HG03558 (cell line): ENCODE measurements around the gene KLHDC10.
"Not testable (repeated sequence)": the region's sequence is repeated elsewhere in the genome, so short reads cannot be mapped to it uniquely, and the experiment has no call there.

ENCODE experiments used
- ATAC-seq: cut with Tn5 transposase; IDR thresholded peaks from one replicate; pipeline ENCODE4 v1.9.1; 2021; ENCODE audit warnings: moderate number of reproducible peaks; ENCODE audit not compliant: unreplicated experiment; ENCODE audit errors: extremely low read depth

The KLHDC10 gene, protein sequence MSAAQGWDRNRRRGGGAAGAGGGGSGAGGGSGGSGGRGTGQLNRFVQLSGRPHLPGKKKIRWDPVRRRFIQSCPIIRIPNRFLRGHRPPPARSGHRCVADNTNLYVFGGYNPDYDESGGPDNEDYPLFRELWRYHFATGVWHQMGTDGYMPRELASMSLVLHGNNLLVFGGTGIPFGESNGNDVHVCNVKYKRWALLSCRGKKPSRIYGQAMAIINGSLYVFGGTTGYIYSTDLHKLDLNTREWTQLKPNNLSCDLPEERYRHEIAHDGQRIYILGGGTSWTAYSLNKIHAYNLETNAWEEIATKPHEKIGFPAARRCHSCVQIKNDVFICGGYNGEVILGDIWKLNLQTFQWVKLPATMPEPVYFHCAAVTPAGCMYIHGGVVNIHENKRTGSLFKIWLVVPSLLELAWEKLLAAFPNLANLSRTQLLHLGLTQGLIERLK

DNA sequence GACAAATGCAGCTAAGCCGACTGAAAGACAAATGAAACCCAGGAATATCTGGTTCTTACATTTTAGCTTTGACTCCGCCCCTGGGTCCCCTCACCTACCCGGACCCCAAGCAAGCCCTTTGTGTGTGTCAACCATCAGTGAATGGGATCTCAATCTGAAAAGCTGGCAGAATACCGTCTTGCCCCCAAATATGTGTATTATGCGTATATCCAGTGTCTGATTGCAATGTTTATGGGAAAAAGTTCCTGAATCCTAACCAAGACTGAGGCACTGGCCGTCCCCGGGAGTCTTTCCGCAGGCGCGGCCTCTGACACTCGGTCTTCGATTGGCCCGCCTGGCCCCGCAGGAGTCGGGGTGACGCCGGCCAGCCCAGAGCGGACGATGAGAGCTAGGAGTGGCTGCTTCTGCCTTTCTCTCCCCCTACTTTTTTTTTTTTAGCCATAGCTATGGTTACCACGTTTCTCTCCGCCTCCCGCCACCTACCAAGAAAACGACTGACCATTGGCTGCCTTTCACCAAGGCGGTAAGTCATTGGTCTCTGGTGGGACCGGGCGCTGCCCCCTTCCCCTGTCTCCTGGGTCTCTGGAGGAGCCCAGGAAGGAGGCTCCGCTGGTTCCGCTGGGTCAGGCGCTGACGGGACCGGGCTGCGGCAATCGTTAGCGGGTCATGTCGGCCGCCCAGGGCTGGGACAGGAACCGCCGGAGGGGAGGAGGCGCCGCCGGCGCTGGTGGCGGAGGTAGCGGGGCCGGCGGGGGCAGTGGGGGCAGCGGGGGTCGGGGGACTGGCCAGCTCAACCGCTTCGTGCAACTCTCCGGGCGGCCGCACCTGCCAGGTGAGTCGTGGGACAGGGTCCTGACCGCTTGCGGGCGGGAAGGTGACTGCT, at the start of gene KLHDC10:
Gene KLHDC10 (plus strand): TSS at position 557 of the 883 bp plus-strand sequence. CDS start 110 bp downstream, at position 667.
- ATAC-seq: peak; percentile 82

DNA sequence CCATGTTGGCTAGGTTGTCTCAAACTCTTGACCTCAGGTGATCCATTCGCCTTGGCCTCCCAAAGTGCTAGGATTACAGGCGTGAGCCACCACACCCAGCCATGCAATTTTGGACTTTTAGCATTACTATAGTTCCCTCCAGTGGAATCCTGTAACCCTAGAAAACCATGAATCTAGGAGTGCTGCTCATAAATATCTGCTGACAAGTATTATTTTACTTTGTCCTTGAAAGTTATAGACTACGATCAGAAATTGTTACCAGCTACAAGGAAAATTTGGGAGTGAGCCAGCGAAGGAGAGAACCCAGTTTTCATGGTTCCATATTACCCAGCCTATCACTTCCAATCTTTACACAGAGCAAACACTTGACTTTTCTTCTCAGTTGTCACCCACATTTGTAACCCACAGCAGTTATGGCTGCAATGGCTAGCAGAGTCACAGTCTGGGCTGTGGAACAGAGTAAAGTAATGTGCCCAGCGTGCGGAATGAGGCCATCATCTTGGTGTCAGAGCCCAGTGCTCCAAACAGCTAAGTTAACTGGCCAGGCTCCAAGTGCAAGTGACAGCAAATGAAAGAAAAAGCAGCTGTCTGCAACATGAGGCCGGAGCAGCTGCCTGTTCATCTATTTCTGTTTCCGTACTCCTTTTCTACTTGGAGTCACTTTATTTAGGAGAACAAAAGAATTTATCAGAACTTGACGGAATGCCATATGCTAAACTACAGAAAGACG, 49.1 kb upstream of the KLHDC10 start:
- no peak for ATAC-seq

DNA sequence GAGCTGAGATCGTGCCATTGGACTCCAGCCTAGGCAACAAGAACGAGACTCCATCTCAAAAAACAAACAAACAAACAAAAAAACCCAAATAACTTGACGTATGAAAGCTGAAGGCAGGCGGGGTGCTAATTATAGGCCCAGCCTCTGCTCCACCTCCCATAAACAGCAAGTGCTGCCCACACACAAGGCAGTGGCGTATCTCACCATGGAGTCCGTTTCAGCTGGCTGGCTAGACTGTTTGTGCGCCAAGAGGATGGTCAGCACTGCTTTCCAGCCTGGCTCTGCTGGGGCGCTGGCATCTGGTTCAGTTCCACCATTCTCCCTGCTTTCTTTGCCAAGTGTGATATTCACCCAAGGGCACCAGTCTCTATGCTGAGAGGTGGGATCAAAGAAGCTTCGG, 48.2 kb upstream of the KLHDC10 start:
- ATAC-seq: no peak

DNA sequence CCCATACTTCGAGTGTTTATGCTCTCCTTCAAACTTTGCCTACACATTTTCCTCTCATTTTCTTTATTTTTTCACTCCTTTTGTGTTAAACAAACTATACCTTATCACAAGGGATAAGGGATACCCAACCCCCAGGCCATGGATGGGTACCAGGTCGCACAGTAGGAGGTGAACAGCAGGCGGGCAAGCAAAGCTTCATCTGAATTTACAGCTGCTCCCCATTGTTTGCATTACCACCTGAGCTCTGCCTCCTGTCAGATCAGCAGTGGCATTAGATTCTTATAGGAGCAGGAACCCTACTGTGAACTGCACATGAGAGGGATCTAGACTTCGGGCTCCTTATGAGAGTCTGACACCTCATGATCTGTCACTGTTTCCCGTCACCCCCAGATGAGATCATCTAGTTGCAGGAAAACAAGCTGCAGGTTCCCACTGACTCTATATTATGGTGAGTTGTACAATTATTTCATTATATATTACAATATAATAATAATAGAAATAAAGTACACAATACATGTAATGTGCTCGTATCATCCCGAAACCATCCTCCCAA, 47.6 kb upstream of the KLHDC10 start:
- ATAC-seq: no peak

DNA sequence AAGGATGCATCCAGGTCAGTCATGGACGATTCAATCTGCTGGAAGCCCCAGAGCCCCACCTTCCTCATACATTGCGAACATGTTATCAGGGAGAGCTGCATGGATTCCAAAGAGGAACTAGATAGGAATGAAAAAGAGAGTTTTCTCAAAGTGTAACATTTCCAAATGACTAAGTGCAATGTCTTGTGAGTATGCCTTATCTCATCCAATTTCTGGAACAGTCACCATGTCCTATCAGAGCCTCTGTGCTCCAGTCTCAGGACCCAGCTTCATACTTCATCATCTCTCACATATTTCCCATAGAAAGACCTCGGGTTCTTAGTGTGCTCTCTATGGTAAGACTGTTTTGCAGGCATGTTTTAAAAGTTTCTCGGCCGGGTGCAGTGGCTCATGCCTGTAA, 45.9 kb upstream of the KLHDC10 start:
- ATAC-seq: no peak

DNA sequence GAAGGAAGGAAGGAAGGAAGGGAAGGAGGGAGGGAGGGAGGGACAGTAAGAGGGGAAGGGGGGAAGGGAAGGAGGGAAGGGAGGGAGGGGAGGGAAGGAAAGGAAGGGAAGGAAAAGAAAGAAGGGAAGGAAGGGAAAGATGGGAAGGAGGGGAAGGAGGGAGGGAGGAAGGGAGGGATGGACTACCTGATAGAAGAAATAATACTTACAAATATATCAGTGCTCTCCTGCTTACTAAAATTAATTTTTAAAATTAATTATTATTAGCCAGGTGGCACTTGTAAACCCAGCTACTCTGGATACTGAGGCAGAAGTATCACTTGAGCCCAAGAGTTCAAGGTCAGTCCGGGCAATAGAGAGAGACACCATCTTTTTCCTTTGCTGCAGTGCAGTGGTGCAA, 37.6 kb upstream of the KLHDC10 start:
- ATAC-seq: no peak

DNA sequence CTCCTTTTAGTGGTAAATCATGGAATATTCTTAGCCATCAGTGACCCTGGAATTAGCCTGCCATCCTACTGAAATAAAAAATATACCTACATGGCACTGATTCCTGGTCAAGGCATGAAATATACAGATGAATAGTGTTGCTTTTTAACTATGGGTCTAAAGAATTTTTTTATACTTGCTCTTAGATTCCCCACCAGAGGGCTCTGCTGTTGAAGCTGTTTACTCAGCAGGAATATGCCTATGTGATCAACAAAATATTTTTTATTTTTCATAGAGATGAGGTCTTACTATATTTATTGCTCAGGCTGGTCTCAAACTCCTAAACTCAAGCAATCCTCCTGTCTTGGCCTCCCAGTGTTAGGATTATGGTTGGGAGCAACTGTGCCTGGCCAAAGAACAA, 32.6 kb upstream of the KLHDC10 start:
- ATAC-seq: no peak

DNA sequence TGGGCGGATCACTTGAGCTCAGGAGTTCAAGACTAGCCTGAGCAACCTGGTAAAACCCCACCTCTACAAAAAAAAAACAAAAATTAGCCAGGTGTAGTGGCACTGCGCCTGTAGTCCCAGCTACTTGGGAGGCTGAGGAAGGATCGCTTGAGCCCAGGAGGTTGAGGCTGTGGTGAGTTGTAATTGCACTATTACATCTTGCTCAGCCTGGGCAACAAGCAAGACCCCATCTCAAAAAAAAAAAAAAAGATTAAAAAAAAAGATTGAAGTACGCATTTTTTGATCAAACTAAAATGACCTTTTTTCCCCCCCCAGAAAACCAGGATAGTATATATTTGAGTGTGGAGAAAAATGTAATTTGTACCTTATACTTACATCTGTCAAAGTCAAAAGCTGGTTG, 29.8 kb upstream of the KLHDC10 start:
- no peak for ATAC-seq

DNA sequence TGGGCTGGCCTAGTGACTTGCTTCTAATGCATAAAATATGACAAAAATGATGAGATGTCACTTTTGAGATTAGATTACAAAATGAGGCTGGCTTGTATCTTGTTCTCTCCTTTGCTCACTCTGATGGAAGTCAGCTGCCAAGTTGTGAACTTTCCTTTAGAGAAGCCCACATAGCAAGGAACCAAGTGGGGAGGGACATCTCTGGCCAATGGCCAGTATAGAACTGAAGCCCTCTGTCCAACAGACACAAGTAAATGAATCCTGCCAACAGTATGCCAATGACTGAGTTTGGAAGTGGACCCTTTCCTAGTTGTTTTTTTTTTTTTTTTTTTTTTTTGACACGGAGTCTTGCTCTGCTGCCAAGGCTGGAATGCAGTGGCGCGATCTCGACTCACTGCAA, 22.5 kb upstream of the KLHDC10 start:
- ATAC-seq: no peak

DNA sequence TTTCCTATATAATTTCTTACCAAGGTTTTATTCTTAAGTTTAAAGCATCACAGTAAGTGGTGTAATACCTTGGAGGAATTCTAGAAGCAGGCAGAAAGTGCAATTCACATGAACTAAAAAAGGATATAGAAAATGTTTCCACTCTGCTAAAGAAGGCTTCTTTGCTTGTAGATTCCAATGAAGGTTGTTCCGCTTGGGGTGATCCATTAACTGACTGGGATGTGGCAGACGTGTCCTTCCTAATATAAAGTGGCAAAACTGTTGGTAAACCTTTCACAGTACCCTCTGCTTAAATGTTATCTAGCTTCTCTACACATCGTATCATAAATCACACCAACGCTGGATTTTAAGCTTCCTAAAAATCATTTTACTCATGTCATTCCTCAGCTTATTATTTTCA, 21.4 kb upstream of the KLHDC10 start:
- ATAC-seq: no peak

DNA sequence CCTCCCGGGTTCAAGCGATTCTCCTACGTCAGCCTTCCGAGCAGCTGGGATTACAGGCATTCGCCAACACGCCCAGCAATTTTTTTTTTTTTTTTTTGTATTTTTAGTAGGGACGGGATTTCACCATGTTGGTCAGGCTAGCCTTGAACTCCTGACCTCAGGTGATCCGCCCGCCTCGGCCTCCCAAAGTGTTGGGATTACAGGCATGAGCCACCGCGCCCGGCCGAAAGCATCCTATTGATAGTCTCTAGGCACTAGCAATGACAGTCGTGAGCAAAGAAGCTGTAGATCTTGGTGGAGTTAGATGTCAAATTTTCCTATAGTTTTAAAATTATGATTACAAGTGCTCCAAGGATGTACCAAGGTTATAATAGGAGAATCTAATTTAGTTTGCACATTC, 18.1 kb upstream of the KLHDC10 start:
- ATAC-seq: not testable (repeated sequence)

DNA sequence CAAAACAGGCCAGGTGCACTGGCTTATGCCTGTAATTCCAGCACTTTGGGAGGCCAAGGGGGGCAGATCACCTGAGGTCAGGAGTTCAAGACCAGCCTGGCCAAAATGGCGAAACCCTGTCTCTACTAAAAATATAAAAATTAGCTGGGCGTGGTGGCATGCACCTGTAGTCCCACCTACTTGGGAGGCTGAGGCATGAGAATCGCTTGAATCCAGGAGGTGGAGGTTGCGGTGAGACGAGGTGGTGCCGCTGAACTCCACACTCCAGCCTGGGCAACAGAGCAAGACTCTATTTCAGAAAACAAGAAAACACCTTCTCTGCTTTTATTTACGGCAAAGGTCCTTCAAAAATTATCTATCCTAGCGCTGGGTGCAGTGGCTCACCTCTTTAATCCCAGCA, 15.1 kb upstream of the KLHDC10 start:
- not testable (repeated sequence) for ATAC-seq

DNA sequence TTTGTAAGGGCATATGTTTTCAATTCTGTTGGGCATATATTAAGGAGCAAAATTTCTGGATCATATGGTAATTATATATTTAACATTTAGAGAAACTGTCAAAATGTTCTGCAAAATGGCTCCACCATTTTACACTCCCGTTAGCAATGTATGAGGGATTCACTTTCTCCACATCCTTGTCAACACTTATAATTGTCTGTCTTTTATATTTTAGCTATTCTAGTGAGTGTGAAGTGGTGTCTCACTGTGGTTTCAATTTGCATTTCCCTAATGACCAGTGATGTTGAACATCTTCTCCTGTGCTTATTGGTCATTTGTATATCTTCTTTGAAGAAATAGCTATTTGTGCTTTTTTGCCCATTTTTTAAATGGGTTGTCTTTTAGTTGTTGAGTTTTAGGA, 8.1 kb upstream of the KLHDC10 start:
- ATAC-seq: no peak

DNA sequence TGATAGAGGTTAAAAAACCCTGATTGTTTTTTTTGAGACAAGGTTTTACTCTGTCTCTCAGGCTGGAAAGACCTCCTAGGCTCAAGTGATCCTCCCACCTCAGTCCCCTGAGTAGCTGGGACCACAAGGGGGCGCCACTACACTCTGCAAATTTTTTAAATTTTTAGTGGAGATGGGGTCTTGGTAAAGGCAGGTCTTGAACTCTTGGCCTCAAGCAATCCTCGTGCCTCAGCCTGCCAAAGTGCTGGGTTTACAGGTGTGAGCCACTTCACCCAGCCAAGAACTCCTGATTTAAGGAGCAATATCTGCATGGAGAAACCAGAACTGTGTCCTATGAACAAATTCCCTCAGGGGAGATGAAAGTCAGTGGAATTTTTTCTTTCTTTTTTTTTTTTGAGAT, 7.3 kb upstream of the KLHDC10 start:
- no peak for ATAC-seq

DNA sequence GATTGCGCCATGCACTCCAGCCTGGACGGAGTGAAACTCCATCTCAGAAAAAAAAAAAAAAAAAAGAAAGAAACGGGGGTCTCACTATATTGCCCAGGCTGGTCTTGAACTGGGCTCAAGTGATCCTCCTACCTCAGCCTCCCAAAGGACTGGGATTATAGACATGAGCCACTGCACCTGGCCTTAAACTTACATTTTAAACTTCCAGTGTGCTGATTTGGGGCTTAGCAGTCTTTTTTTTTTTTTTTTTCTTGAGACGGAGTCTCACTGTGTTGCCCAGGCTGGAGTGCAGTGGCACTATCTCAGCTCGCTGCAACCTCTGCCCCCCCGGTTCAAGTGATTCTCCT, 5.8 kb upstream of the KLHDC10 start:
- not testable (repeated sequence) for ATAC-seq

DNA sequence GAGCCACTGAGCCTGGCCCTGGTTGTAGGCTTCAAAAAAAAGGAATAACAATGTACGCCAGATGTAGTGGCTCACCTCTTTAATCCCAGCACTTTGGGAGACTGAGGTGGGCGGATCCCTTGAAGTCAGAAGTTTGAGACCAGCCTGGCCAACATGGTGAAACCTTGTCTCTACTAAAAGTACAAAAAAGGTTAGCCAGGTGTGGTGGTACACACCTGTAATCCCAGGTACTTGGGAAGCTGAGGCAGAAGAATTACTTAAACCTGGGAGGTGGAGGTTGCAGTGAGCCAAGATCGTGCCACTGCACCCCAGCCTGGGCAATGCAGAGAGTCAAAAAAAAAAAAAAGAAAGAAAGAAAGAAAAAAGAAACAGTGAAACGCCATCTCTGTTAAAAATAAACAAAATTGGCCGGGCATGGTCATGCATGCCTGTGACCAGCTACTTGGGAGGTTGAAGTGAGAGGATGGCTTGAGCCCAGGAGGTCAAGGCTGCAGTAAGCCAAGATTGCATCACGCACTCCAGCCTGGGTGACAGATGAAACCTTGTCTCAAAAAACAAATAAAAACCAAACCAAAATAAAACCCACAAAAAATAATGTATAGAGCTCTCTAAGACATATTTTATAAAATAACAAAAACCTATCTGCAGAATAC, 4.7 kb upstream of the KLHDC10 start:
- ATAC-seq: no peak

DNA sequence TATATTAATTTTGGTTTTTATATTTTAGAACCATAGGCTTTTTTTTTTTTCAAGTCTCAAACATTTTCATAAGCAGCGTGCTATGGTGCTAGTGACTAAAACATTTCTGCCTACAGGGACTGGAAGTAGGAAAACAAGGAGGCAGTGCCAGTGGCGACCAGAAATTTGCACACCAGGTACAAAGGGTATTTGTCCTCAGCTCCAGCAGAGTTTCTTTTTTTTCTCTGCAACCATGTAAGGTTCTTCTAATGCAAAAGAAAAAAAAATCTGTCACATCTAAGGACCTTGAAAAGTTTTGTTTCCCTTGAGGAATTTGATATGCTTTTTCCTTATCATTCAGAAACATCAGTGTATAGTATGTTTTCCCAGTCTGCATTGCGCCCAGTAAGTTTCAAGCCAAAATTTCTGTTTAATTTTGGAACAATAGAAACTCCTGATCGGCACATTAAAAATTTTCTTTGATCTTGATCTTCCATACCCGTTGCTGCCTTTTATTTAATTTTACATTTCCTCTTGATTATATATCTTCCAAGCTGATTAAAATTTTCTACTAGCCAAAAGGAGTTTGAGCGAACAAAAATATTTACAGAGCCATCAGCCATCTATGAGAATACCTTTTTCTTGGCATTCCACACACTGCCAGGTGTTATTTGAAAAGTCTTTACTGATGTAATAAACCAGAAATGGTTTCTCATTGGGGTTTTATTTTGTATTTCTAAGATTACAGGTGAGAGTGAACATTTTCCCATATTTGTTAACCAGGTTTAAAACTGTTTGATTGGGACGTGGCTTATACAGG, 956 bp upstream of the KLHDC10 start:
- ATAC-seq: no peak

DNA sequence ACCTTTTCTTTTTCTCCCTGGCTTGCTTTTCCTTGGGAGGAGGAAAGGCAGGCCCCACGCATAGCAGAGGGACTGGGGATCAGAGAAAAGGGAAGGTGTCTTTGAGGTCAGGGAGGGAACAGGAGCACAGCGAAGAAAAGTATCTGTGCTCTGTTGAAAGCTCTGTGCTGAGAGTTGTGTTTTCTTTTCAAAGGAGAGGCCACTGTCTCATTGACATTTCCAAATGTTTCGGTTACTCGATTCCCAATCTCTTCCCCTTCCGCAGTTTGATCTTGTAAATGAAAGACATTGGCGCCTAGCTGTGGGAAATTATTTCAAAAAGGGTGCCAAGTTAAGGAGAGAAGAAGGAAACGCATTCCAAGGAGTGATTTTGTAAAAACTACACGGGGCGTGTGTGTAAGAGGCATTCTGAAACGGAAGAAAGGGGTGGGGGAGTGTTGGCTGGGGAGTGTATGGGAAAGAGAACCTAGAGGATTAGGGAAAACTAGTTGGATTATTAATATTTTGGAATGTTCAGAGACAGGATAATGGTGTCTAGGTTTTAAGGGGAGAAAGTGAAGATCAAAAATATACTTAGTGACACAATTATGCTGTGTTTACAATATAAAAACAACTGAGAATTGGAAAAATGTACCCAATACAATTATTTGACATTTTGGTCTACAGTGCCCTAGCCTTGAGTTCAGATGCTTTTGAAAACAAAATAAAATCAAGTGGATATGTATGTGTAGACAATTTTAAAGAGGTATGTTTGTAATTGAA, 708 bp downstream of the KLHDC10 start:
- ATAC-seq: no peak
